T-helper 2 cell treated with Interferon-gamma antibody and Interleukin-4, amounts not matched to agents 100 ng/mL and 5 ng/mL, for 36 hours (primary cell): ENCODE data around the gene SMIM5. TPM values are rescaled to one million over a fixed set of nuclear protein-coding genes. Genes with fewer than 3 reads are reported as not detected.

Experiments used
- intact Hi-C: fragments of 100-400 bp; cut with micrococcal nuclease; formaldehyde crosslinking; loops from one replicate; pipeline ENCODE4 v1.15.1; 2023
- total RNA-seq: library from RNA; stranded (reverse); gene quantifications from 2 replicates; pipeline ENCODE4 v1.2.3, GENCODE V29; 2022

The SMIM5 gene
- total RNA-seq, 1 donor from 2014 or later, result 0.50 TPM

DNA sequence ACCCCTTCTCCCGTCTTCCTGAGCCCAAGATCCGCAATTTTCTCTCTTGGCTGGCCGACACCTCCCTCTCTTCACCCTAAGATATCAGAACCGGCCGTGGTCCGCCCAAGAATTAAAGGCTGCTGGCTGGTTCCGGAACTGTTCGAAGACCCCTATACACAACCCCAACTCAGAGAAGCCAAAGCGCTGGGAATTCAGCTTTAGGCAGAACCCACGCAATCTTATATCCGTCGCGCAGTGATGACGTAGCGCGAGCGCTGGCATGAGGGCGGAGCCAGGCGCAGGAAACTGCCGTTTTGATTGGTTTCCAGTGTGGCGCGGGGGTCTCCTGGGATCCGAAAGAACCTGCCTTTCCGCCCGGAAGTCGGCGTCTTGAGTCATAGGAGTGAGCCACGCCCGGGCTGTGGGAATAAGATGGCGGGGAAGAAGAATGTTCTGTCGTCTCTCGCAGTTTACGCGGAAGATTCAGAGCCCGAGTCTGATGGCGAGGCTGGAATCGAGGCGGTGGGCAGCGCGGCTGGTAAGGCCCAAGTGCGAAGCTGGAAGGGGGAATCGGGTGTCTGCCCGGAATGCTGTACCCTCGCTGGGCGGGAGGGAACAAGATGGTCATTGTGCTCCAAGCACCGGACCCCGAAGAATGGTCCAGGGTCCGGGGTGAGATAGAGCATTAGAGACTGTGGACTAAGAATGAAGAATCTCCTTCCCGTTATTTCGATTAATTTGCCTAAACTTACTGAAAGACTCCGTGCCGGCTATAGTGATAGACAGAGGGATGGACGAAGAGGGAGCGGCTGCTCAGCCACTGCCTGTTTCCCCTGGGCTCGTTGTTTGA, 33.9 kb downstream of the SMIM5 start, which contains the start of the genes RECQL5 and SAP30BP:
Gene RECQL5, minus strand, starts transcription at position 196 of the 832 bp plus-strand sequence. CDS start 597 bp downstream, outside the sequence.
Gene SAP30BP, plus strand, starts transcription at position 380 of the 832 bp plus-strand sequence. Its CDS starts 35 bp downstream, at position 415.
- intact Hi-C loops, result loop anchor here (1.0 to 5.0 kb wide), 4 partner anchors 34 to 380 kb away; partner anchors contain the start of genes SLC25A19, SMIM5, TSEN54 and WBP2

DNA sequence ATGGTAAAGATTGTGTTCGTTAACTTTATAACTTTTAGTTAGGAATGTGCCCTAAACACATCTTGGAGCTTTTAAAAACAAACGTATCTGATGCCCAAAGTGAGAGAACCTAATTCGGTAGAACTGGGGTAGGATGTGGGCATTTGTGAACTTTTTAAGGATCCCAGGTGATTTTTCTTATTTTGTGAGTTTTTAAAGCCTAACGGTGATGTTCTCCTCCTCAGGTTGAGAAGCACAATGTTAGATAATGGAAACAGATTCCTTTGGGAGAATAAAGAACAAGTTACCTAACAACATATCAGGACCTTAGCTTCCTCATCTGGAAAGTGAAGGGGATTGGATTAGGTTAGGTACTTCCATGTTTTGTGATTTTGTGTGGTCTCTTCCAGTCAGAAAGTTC, 34.6 kb downstream of the SMIM5 start:
- intact Hi-C loops, result loop anchor here (1.0 to 5.0 kb wide), 4 partner anchors 35 to 381 kb away; partner anchors contain the start of genes SLC25A19, SMIM5, TSEN54 and WBP2

DNA sequence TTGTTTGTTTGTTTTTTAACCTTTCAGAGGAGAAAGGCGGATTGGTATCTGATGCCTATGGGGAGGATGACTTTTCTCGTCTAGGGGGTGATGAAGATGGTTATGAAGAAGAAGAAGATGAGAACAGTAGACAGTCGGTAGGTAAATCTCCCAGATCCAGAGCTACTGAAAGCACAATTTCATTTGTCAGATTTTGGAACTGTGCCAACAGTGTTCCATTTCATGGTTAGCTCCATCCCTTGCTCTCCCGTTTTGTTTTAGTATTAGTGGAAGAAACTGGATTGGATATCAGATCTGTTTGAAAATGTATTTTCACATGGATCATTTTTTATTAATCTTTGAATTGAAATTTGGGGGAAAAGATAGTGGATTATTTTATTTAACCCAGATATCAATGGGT, 35.3 kb downstream of the SMIM5 start:
- intact Hi-C loops, result loop anchor here (5.0 kb wide), 2 partner anchors 189 to 381 kb away; partner anchors contain the start of genes SLC25A19 and WBP2

DNA sequence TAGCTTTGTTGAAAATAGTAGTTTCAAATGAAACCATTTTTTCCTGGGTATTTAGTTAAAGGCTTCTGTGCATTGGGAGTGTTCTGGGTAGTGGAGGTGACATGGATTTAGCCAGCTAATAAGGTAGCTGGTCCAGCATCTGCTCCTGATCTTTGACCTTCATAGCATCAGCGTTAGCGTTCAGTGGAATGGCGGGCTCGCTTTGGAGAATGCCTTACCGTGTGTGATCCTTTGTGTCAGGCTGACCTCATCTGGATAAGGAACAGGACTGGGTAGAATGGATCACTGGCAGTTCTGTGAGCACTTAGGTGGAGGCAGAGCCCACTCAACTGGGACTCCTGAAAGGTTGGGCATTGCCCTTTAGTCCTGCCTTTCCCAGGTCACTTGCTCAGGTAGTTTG, 37.6 kb downstream of the SMIM5 start:
- intact Hi-C loops, result no loop called here

DNA sequence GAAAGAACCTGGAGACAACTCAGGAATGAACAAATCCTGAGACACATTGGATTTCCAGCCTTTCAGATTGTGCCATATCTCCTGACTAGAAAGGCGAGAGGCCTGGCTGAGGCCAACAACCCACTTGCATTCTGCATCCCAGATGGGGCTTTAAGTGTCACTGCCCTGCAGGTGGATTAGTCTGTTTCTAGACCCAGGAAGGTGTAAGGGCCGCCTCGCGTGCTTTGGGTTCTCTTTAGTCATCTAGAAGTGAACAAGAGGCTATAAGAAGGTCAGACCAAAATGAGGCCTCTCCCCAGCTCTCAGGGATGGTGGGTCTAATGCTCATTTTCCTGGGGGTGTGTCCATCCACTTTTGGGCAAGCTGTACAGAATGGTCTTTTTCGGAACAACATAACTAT, 38.8 kb downstream of the SMIM5 start:
- intact Hi-C loops, result no loop called here

DNA sequence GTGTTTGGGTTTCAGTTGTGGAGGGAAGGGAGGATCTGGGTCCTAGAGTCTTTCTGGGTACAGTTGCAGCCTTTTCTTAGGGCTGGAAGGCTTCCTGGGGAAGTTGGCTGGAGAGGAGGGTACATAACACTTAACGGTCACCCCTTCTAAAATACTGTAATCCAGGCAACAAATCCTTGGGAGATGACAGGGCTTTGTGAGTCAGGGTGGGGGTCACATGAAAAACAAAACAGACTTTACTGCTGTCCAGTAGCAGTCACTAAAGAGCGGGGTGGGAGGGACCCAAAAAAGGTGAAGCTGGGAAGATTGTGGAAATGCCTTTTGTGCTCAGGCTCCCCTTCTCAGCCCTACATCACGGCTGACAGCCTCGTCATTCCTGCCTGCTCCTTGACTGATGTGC, 40.3 kb downstream of the SMIM5 start:
- intact Hi-C loops, result no loop called here

DNA sequence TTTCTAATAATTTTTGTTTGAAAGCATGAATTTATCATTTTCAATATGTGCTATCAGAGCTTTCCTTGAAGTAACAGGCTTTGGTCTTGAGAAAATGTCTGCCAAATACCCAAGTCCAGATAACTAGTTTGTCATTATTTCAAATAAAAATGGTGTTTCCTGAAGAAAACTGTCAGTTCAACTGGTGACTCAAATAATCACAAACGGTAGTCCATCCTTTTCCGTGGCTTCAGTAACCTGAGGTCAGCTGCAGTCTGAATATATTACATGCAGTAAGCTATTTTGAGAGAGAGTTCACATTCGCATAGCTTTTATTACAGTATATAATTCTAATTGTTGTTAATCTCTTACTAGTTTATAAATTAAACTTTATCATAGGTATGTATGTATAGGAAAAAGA, 43.2 kb downstream of the SMIM5 start:
- intact Hi-C loops, result no loop called here

DNA sequence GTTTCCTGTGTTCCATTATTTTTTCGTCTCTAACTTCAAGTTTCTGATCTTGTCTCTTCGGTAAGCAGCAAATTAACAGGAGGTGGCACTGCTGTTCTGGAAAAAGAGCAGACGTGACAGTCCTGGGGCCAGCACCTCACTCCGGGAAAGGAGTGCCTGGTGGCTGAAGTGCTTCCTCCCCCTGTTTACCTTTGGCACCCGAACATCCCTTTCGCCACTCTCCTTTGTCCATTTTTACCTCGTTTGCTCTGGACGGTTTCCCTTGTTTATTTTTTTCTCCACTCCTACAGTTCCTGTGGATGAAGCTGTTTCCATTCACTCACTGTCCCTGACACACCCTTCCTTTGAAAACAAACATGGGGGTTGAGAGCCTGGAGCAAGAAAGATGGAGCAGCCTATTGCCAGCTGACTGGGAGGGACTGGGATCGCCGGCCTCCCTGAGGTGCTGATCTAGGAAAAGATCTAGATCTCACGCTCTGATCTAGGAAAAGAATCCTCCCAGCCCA, 46.5 kb downstream of the SMIM5 start:
- intact Hi-C loops, result no loop called here

DNA sequence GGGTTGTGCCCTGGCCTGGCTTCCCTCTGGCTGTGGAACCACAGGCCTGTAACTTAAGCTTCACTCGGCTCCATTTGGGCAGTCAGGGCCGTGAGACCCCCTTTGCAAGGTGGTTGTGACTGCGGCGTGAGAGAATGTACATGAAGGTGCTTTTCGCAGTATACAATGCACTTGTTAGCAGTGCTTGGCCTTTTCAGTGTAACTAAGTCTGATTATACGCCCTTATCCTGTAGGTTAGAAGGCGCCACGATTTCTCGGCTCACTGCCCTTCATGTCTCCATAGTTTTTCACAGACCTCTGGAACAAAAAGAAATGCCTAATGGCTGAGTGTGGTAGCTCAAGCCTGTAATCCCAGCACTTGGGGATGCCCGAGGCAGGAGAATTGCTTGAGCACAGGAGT, 47.2 kb downstream of the SMIM5 start:
- intact Hi-C loops, result no loop called here

DNA sequence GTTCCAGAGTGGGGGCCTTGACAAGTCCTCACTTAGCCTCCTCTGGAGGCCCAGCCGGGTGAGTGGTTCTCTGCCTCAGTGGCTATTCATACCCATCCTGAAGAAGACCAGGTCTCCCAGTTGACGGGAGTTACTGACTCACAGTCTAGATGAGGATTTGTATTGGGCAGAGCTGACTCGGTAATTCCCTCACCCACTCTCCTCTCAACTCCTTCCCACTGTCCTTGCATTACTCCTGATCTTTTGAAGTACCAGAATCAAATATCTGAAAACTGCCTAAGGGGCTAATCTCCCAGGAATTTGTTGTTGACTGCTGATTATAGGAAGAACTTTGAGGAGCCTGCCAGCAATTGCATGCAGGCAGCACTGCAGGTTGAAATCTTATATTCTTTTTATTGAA, 48.1 kb downstream of the SMIM5 start:
- intact Hi-C loops, result no loop called here

DNA sequence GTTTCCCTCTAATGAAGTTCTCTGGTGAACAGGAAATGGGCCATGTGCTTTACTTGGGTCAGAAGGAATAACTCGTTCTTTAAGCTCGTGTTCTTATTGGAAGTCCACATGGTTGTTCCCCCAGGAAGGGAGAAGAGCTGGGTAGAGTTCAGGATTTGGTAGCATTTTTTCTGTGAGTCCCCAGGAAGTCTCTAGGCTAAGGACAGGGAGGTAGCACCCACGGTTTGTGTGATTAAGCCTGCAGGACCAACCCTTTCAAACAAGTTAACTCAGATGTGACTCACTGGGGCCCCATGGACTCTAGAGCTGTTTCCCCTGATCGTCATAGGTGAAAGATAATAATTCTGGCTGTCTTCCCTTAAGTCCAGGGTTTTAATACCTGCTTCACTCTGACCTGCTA, 50.3 kb downstream of the SMIM5 start:
- intact Hi-C loops, result no loop called here

DNA sequence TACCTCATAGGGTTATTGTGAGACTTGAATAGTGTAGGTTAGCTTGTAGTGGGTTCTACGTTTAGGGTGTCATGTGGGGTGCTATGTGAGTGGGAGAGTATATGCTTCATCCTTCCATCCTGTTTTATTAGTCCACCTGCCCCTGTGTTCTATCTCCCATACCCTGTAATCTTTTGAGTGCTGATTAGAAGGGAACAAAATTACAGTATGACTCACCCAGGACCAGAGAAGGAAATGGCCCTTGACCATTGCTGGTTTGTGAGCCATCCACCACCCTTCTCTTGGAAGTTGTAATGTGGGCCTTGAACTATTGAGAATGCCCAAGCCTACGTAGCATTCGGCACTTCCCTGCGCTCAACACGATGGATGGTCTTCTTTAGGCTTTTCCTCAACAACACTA, 51.0 kb downstream of the SMIM5 start:
- intact Hi-C loops, result no loop called here

DNA sequence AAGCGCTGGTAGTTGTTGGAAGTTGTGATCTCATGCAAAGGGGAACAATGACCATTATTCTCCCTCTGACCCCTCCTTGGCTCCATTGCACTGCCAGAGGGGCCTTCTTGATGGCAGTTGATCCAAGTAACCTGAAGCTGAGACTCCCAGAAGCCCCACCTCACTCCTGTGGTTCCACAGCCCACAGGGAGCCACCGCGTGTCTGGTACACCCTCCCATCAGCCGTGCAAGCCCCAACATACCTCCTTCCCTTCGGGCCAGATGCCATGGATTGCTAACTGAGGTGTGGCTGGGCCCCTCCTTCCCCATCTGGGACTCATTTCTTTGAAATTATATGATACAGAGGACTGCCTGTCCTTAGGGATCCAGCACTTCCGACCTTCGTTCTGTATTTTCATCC, 51.7 kb downstream of the SMIM5 start:
- intact Hi-C loops, result no loop called here

DNA sequence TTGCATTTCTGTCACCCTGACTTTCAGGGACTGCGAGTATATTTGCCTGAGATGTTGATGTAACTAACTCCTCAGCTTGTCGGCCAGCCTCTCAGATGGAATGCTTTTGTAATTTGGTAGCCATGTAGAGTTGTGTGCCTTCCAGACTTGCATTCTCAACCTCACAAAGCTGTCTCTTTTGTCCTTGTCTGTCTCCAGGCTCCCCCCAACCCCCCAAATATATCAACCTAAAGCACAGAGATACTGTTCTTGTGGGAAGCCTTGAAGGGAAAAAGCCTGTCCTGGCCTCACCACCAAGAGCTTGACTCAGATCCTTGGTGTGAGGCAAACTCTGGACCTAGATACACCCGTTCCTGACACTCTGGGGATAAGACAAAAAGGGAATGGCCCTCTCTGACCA, 52.3 kb downstream of the SMIM5 start:
- intact Hi-C loops, result no loop called here

DNA sequence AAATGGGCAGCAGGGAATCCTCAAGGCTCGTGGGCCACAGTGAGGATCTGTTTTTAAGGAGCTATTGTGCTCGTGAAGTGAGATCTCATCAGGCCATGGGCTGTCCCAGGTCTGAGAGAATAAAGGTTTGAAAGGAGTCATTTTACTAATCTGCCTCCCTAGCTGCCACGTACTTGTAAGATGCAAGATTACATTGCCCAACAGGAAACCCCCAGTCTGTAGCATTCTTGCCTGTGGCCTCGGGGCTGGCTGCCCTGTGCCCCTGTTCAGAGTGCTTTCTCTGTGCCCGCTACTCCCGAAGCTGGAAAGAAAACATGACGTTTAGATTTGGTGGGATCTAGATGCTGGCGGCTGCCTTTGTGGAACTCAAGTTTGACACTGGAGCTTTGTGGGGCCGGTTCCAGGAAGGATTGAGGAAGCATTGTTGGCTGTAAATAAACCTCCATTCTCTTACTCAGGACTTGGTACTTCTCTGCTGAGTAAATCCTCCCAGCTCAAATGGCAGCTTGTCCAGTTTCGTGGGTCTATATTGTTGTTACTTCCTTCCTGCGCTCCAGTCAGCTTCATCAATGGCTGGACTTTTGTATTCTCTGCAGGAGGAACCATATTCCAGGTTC, 55.1 kb downstream of the SMIM5 start:
- intact Hi-C loops, result no loop called here

DNA sequence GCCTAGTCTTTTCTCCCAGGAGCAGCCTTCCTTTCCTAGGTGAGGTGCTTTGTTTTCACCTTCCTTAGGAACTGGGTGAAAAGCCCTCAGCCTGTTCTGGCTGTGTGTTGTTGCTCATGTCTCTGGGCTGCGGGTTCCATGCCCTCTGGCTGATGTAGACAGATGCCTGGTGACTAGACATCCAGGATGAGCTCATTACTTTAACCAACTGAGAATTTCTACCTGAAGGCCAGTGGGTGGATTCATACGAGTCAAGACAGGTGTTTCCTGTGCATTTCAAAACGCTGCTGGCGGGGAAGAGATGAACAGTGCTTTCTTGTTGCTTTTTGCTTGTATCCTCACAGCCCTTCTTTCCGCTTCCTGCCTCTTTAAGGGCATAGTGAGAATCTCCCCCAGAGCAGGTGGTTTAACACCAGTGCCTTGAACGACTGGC, 56.2 kb downstream of the SMIM5 start:
- intact Hi-C loops, result loop anchor here (1.0 kb wide), 1 partner anchor 61 kb away; no protein-coding TSS in a partner anchor

Other genes starting within 250 kb of the SMIM5 start
- gene GRB2, start 227.8 kb upstream of the SMIM5 start, total RNA-seq, result 163 and 173 TPM in 2 replicates
- gene TMEM94, start 176.8 kb upstream of the SMIM5 start, total RNA-seq, result 72.9 and 73.3 TPM in 2 replicates
- 0.77 and 1.1 TPM in 2 replicates for gene CASKIN2, start 117.9 kb upstream of the SMIM5 start, total RNA-seq
- gene TSEN54, start 116.9 kb upstream of the SMIM5 start, total RNA-seq, result 69.4 and 70.0 TPM in 2 replicates
- 19.1 and 20.5 TPM in 2 replicates for gene LLGL2, start 107.7 kb upstream of the SMIM5 start, total RNA-seq
- 53.8 and 55.5 TPM in 2 replicates for gene MYO15B, start 45.6 kb upstream of the SMIM5 start, total RNA-seq
- 39.3 and 42.2 TPM in 2 replicates for gene RECQL5, start 33.7 kb downstream of the SMIM5 start, total RNA-seq
- 93.6 and 97.7 TPM in 2 replicates for gene SAP30BP, start 33.9 kb downstream of the SMIM5 start, total RNA-seq
- gene ITGB4, start 88.0 kb downstream of the SMIM5 start, total RNA-seq, result 0.30 and 1.7 TPM in 2 replicates
- gene GALK1, start 131.8 kb downstream of the SMIM5 start, total RNA-seq, result 47.6 and 52.9 TPM in 2 replicates
- gene UNK, start 151.4 kb downstream of the SMIM5 start, total RNA-seq, result 29.0 and 29.3 TPM in 2 replicates
- gene UNC13D, start 211.0 kb downstream of the SMIM5 start, total RNA-seq, result 206 and 210 TPM in 2 replicates
- gene WBP2, start 221.9 kb downstream of the SMIM5 start, total RNA-seq, result 61.9 and 66.3 TPM in 2 replicates
- 19.8 and 22.5 TPM in 2 replicates for gene TRIM47, start 245.1 kb downstream of the SMIM5 start, total RNA-seq